B cell (primary cell): ENCODE data around the gene PGLYRP1.

Experiments used
- EZH2 ChIP-seq: IDR thresholded peaks from 2 replicates; pipeline ENCODE4 v1.6.1; 2012; ENCODE audit warnings: borderline replicate concordance, low read depth, mild to moderate bottlenecking, moderate library complexity, low read length; ENCODE audit not compliant: insufficient read depth, poor library complexity, severe bottlenecking
- TF ChIP-seq, protein P1 (sequence below): fragments of 200-600 bp; IDR thresholded peaks from one replicate; pipeline ENCODE4 v1.8.0; 2022; ENCODE audit warnings: antibody characterized with exemption, mild to moderate bottlenecking

DNA sequence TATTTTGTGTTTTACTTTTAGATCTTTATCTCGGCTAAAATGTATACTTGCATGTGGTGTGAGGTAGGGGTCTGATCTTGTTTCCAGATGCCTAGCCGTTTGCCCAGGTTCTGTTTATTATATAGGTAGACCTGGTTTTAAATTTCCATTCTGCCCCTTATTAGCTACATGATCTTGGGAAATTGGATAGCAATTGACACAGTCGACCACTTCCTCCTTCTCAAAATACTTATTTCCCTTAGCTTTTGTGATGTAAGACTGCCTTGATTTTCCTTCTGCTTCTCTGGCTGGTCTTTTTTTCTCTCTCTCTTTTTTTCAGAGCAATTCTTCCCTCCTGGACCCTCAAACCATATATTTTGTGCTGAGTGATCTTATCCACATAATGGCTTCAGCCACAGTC is 3.0 kb upstream of the PGLYRP1 start:
- no peak for TF ChIP-seq EZH2
- TF ChIP-seq, protein P1, sequence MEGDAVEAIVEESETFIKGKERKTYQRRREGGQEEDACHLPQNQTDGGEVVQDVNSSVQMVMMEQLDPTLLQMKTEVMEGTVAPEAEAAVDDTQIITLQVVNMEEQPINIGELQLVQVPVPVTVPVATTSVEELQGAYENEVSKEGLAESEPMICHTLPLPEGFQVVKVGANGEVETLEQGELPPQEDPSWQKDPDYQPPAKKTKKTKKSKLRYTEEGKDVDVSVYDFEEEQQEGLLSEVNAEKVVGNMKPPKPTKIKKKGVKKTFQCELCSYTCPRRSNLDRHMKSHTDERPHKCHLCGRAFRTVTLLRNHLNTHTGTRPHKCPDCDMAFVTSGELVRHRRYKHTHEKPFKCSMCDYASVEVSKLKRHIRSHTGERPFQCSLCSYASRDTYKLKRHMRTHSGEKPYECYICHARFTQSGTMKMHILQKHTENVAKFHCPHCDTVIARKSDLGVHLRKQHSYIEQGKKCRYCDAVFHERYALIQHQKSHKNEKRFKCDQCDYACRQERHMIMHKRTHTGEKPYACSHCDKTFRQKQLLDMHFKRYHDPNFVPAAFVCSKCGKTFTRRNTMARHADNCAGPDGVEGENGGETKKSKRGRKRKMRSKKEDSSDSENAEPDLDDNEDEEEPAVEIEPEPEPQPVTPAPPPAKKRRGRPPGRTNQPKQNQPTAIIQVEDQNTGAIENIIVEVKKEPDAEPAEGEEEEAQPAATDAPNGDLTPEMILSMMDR = no peak
